ENCODE measurements around the gene PPEF1. TPM values are rescaled to one million over a fixed set of nuclear protein-coding genes. Genes with fewer than 3 reads are reported as not detected.

PPEF1 gene
- total RNA-seq, 6 donors from 2014 or later, result 0.20 to 6.7 (median 0.36) TPM; not detected in 2

GRCh38 chrX:18698737-18699650 is 8.5 kb upstream of the PPEF1 start:
- no peak for TF ChIP-seq CTCF (IDR thresholded peaks at IDR 0.05)
- no peak for TF ChIP-seq EP300 (IDR thresholded peaks at IDR 0.05)
- no peak for TF ChIP-seq POLR2AphosphoS5 (IDR thresholded peaks at IDR 0.05)
- TF ChIP-seq POLR2A (IDR thresholded peaks at IDR 0.05), result no peak
- H3K36me3 ChIP-seq, result no peaks in the 10 kb centered on the region
- DNase-seq, result no peak
- no peak overlapping the region for H3K4me3 ChIP-seq
- peaks cover 0 to 13% (median 6%) of the 10 kb centered on the region in 4 donors for H3K4me1 ChIP-seq
- no peaks in the 10 kb centered on the region for H3K27me3 ChIP-seq
- no peak overlapping the region for H3K27ac ChIP-seq
- ATAC-seq (ENCODE audit: low FRiP score in 2 of 2), result no peak
- H3K9me3 ChIP-seq, result no peaks in the 10 kb centered on the region
- WGBS, 2 donors, result 82% methylated on average over 6 to 12 of the region's 12 CpGs

- Histone ChIP-seq H3K9me3 (no peaks in the 10 kb centered on the region), H3K4me3 (no peak overlapping the region), H3K36me3 (no peaks in the 10 kb centered on the region), H3K27ac (peak overlapping the region; percentile 61 to 81 (median 72)), H3K27me3 (no peaks in the 10 kb centered on the region), H3K4me1 (peaks cover 0 to 13% (median 6%) of the 10 kb centered on the region in 4 donors)
- ATAC-seq (ENCODE audit: low FRiP score in 2 of 2) (no peak), DNase-seq (peak in 1 of 2 donors; percentile 48)
- TF ChIP-seq CTCF (IDR thresholded peaks at IDR 0.05) (no peak), EP300 (IDR thresholded peaks at IDR 0.05) (no peak)
- 69 to 70% methylated on average over 3 to 5 of the region's 5 CpGs for WGBS, 2 donors
Measured at GRCh38 chrX:18701621-18702361, 5.7 kb upstream of the PPEF1 start.

- Histone ChIP-seq H3K27me3 (no peaks in the 10 kb centered on the region), H3K4me1 (peaks cover 0 to 13% (median 6%) of the 10 kb centered on the region in 4 donors), H3K36me3 (no peaks in the 10 kb centered on the region), H3K27ac (peak overlapping the region; percentile 61 to 81 (median 72)), H3K9me3 (no peaks in the 10 kb centered on the region), H3K4me3 (no peak overlapping the region)
- ATAC-seq (ENCODE audit: low FRiP score in 2 of 2) (no peak), DNase-seq (no peak)
- 51 to 59% methylated on average over 12 of the region's 12 CpGs for WGBS, 2 donors
- TF ChIP-seq CTCF (IDR thresholded peaks at IDR 0.05), result no peak
- peak in 1 of 2 donors; percentile 25 for TF ChIP-seq POLR2AphosphoS5 (IDR thresholded peaks at IDR 0.05)
- TF ChIP-seq EP300 (IDR thresholded peaks at IDR 0.05), result peak; percentile 42 to 85 (median 70)
Measured at GRCh38 chrX:18702362-18703195, 4.9 kb upstream of the PPEF1 start.

- TF ChIP-seq POLR2A (IDR thresholded peaks at IDR 0.05) (no peak), EP300 (IDR thresholded peaks at IDR 0.05) (no peak)
- no peak overlapping the region for H3K4me3 ChIP-seq
- ATAC-seq (ENCODE audit: low FRiP score in 2 of 2) (no peak), DNase-seq (no peak)
- no peaks in the 10 kb centered on the region for H3K4me1 ChIP-seq
- no peaks in the 10 kb centered on the region for H3K27me3 ChIP-seq
- H3K27ac ChIP-seq, result no peak overlapping the region
- no peaks in the 10 kb centered on the region for H3K36me3 ChIP-seq
- WGBS, 2 donors, result 89 to 95% methylated on average over 3 of the region's 3 CpGs
- no peaks in the 10 kb centered on the region for H3K9me3 ChIP-seq
Measured at GRCh38 chrX:18709833-18710232, 2.4 kb downstream of the PPEF1 start.
